ENCODE measurements around the gene CFAP46.

DNA sequence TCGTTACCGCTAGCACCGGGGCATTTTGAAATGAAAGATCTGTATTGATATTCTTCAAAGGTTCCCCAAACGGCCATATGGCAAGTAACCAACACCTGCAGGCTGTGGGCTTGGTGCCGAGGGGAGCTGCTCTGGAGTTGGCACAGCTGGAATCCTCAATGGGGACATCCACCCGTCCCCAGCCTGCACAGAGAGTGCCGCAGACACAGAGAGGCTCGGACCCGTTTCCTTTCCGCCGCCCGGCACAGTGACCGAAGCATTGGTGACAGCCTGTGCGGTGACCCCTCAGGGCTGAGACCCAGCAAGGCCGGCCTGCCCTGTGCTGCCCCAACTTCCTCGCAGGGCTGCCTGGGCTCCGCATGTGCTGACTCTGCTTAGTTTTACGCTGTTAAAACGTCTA, 4.5 kb downstream of the CFAP46 start:
- TF ChIP-seq EZH2phosphoT487 (IDR thresholded peaks at IDR 0.05; ENCODE audit: insufficient read depth, low read depth) (no peak), EZH2 (IDR thresholded peaks at IDR 0.05; ENCODE audit: insufficient read depth, poor library complexity, severe bottlenecking) (no peak)

Data from GM23248 (cell line).